Loucy (cell line): ENCODE measurements around the gene DNM2.

ENCODE experiments used
- H2AFZ ChIP-seq: fragments of 200-600 bp; sonication (generic); 2 replicates; pipeline ENCODE4 v1.6.0; 2016; ENCODE audit warnings: antibody characterized with exemption, mild to moderate bottlenecking, low read length, moderate library complexity
- H3F3A ChIP-seq: fragments of 200-600 bp; 2 replicates; pipeline ENCODE4 v1.6.0; 2016; ENCODE audit warnings: antibody characterized with exemption, low read depth, mild to moderate bottlenecking
- H3K27me3 ChIP-seq: fragments of 200-600 bp; sonication (generic); 2 replicates; pipeline ENCODE4 v1.6.1; 2014; ENCODE audit warnings: low read length, mild to moderate bottlenecking; ENCODE audit not compliant: insufficient read depth, poor library complexity, severe bottlenecking
- H3K36me3 ChIP-seq: fragments of 200-600 bp; sonication (generic); 2 replicates; pipeline ENCODE4 v1.6.1; 2016; ENCODE audit warnings: low read length; ENCODE audit not compliant: insufficient read depth
- H3K4me1 ChIP-seq: fragments of 200-600 bp; sonication (generic); 2 replicates; pipeline ENCODE4 v1.5.1; 2014; ENCODE audit warnings: low read length, mild to moderate bottlenecking; ENCODE audit not compliant: insufficient read depth, poor library complexity, severe bottlenecking
- H3K4me2 ChIP-seq: fragments of 200-600 bp; sonication (generic); 2 replicates; pipeline ENCODE4 v1.6.0; 2014; ENCODE audit warnings: antibody characterized with exemption, low read length, low read depth, mild to moderate bottlenecking; ENCODE audit not compliant: poor library complexity, severe bottlenecking
- H3K4me3 ChIP-seq: fragments of 200-600 bp; sonication (generic); 2 replicates; pipeline ENCODE4 v1.5.1; 2014; ENCODE audit warnings: low read length, mild to moderate bottlenecking, mixed read lengths; ENCODE audit not compliant: poor library complexity, severe bottlenecking
- H3K79me2 ChIP-seq: fragments of 200-600 bp; sonication (generic); 2 replicates; pipeline ENCODE4 v1.6.1; 2014; ENCODE audit warnings: low read length; ENCODE audit not compliant: insufficient read depth
- H3K9ac ChIP-seq: fragments of 200-600 bp; sonication (generic); 2 replicates; pipeline ENCODE4 v1.6.0; 2014; ENCODE audit warnings: mild to moderate bottlenecking, low read depth, low read length, moderate library complexity; ENCODE audit not compliant: poor library complexity, severe bottlenecking
- H3K9me2 ChIP-seq: fragments of 200-600 bp; sonication (generic); replicated peaks from 2 replicates; pipeline ENCODE4 v1.6.1; 2016; ENCODE audit warnings: low read depth, low read length, mixed read lengths
- H3K9me3 ChIP-seq: fragments of 200-600 bp; sonication (generic); 2 replicates; pipeline ENCODE4 v1.6.1; 2014; ENCODE audit warnings: mild to moderate bottlenecking, antibody characterized with exemption, low read length, low read depth; ENCODE audit not compliant: insufficient read depth
- H4K20me1 ChIP-seq: fragments of 200-600 bp; sonication (generic); 2 replicates; pipeline ENCODE4 v1.6.0; 2014; ENCODE audit warnings: antibody characterized with exemption, low read length, mild to moderate bottlenecking; ENCODE audit not compliant: insufficient read depth, poor library complexity, severe bottlenecking
- EZH2phosphoT487 ChIP-seq: fragments of 200-600 bp; IDR thresholded peaks from 2 replicates; pipeline ENCODE4 v1.6.1; 2018; ENCODE audit warnings: antibody characterized with exemption, mild to moderate bottlenecking, moderate library complexity, borderline replicate concordance
- TF ChIP-seq, protein P1 (sequence below): fragments of 200-600 bp; sonication (generic); conservative IDR thresholded peaks from 2 replicates; pipeline ENCODE4 v1.5.1; 2014; ENCODE audit warnings: mild to moderate bottlenecking, antibody characterized with exemption, low read length

Gene DNM2

DNA sequence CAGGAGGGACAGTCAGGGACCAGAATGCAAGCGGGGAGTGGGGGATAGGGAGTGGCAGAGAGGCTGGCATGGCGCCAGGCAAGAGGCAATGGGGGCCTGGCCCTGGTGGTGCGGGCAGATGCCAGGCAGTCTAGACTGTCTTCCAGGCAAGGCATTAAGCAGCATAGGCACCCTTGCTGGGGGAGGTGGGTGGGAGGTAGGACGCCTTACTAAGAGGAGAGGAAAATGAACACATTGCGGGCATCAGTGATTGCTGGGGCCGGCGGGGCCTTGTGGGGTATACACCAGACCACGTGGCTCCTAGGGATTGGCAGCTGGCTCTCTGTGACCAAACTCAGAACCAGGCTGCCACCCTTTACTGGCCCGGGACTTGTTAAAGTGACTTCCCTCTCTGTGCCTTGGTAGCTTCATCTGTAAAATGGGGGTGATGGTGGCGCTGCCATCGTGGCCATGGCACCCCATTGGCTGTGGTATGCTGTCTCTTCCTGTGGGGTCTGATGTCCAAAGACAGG lies 46.0 kb downstream of the DNM2 start:
- Histone ChIP-seq H3K9ac (no peak overlapping the region), H3K4me1 (peaks cover 29% of the 10 kb centered on the region), H3K9me2 (no peaks in the 10 kb centered on the region), H3K4me2 (no peak overlapping the region), H3F3A (peaks cover 15% of the 10 kb centered on the region), H3K79me2 (peaks cover 67% of the 10 kb centered on the region), H4K20me1 (peaks cover 14% of the 10 kb centered on the region), H2AFZ (no peak overlapping the region), H3K27me3 (no peaks in the 10 kb centered on the region), H3K9me3 (no peaks in the 10 kb centered on the region), H3K4me3 (no peak overlapping the region), H3K36me3 (peaks cover 32% of the 10 kb centered on the region)
- TF ChIP-seq EZH2phosphoT487, result no peak
- TF ChIP-seq, protein P1, sequence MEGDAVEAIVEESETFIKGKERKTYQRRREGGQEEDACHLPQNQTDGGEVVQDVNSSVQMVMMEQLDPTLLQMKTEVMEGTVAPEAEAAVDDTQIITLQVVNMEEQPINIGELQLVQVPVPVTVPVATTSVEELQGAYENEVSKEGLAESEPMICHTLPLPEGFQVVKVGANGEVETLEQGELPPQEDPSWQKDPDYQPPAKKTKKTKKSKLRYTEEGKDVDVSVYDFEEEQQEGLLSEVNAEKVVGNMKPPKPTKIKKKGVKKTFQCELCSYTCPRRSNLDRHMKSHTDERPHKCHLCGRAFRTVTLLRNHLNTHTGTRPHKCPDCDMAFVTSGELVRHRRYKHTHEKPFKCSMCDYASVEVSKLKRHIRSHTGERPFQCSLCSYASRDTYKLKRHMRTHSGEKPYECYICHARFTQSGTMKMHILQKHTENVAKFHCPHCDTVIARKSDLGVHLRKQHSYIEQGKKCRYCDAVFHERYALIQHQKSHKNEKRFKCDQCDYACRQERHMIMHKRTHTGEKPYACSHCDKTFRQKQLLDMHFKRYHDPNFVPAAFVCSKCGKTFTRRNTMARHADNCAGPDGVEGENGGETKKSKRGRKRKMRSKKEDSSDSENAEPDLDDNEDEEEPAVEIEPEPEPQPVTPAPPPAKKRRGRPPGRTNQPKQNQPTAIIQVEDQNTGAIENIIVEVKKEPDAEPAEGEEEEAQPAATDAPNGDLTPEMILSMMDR, result no peak

DNA sequence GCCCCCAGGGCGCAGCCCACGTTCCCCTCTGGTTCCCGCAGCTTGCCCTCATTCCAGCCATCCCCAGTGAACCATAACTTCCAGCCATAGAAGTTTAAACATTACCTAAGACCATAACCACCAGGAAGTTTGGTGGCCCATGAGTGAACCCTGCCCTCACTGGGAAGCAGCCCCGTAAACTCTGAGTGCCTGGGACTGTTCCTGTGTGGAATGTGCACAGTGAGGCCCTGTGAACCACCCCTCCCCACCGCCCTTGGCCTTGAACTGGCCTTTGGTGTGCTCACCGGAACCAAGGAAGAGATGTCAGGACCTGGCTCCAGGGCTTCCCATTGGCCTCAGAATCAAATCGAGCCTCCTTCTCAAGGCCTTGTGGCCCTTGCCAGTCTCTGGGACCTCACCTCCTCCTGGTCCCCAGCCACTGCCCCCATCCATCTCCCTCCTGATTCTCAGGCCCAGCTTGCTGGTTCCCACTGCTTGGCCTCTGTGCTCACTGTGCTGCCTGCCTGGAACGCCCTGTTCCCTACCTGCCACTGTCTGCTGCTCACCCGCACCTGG lies 46.5 kb downstream of the DNM2 start:
- no peak overlapping the region for H3K4me2 ChIP-seq
- no peak overlapping the region for H2AFZ ChIP-seq
- peaks cover 38% of the 10 kb centered on the region for H3K36me3 ChIP-seq
- H3K9ac ChIP-seq, result no peak overlapping the region
- no peaks in the 10 kb centered on the region for H3K9me3 ChIP-seq
- H3K4me3 ChIP-seq, result no peak overlapping the region
- peaks cover 10% of the 10 kb centered on the region for H3F3A ChIP-seq
- H3K4me1 ChIP-seq, result peaks cover 24% of the 10 kb centered on the region
- H4K20me1 ChIP-seq, result peaks cover 15% of the 10 kb centered on the region
- H3K27me3 ChIP-seq, result no peaks in the 10 kb centered on the region
- H3K9me2 ChIP-seq, result no peaks in the 10 kb centered on the region
- peaks cover 71% of the 10 kb centered on the region for H3K79me2 ChIP-seq
- TF ChIP-seq, protein P1, result no peak
- no peak for TF ChIP-seq EZH2phosphoT487

DNA sequence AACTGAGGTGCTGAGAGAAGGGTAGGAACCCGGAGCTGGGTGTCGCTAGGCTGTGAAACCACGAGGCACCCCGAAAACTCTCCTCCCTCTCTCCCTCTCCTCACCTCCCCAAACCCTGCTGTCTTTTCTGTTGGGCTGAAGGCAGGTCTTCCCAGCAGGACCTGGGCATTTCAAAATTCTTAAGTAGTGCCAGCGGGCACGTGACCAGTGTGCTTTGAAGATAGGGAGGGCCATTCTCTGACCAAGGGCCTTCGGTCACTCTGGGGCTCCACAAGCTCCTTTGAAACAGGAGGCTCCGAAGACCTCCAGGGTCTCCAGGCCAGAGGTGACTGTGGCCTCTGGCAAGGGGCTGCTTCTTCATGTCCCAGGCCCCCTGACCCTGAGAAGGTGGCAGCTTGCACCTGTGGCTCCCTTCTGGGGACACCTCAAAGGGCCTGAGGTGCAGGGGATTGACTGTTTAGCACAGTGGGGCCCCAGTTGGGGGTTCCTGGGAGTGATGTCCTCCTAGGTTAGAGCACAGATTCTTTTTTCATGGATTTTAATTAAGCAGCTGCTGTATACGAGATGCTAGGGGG lies 48.3 kb downstream of the DNM2 start:
- Histone ChIP-seq H2AFZ (no peak overlapping the region), H3K36me3 (peaks cover 35% of the 10 kb centered on the region), H3K79me2 (peaks cover 72% of the 10 kb centered on the region), H3K9ac (no peak overlapping the region), H4K20me1 (peaks cover 12% of the 10 kb centered on the region), H3K4me2 (no peak overlapping the region), H3K4me3 (no peak overlapping the region), H3K9me3 (no peaks in the 10 kb centered on the region), H3K4me1 (peaks cover 12% of the 10 kb centered on the region), H3K9me2 (no peaks in the 10 kb centered on the region), H3F3A (no peaks in the 10 kb centered on the region), H3K27me3 (no peaks in the 10 kb centered on the region)
- TF ChIP-seq, protein P1, result no peak
- TF ChIP-seq EZH2phosphoT487, result no peak
